ENCODE results near the gene ANKHD1. TPM values are rescaled to one million over a fixed set of nuclear protein-coding genes. Genes with fewer than 3 reads are reported as not detected.

ANKHD1 gene
- polyA plus RNA-seq, 1 of the 3 experiments (the other 2 are of a cell fraction), result 26.7 TPM

GRCh38 chr5:140547508-140548299, 146.1 kb downstream of the ANKHD1 start, which contains the start of gene EIF4EBP3 (continued):
- no peak for TF ChIP-seq ZBTB33 (IDR thresholded peaks at IDR 0.05; ENCODE audit: borderline replicate concordance, low read depth)
- TF ChIP-seq EZH2phosphoT487 (IDR thresholded peaks at IDR 0.05; ENCODE audit: borderline replicate concordance, low read depth), result no peak
- no peak for TF ChIP-seq RFX5 (IDR thresholded peaks at IDR 0.05; ENCODE audit: low read length)
- TF ChIP-seq TEAD4 (IDR thresholded peaks at IDR 0.05; ENCODE audit: borderline replicate concordance, insufficient read depth), result no peak
- TF ChIP-seq MXI1 (IDR thresholded peaks at IDR 0.05; ENCODE audit: low read depth, low read length), result peak; percentile 78
- no peak for TF ChIP-seq RXRA (IDR thresholded peaks at IDR 0.05; ENCODE audit: borderline replicate concordance, low read depth)
- TF ChIP-seq YY1 (IDR thresholded peaks at IDR 0.05; ENCODE audit: low read depth), result no peak
- TF ChIP-seq TCF12 (IDR thresholded peaks at IDR 0.05), result no peak
- no peak for TF ChIP-seq FOSL2 (IDR thresholded peaks at IDR 0.05; ENCODE audit: borderline replicate concordance, low read depth)
- peak; percentile 44 for TF ChIP-seq CTCF (IDR thresholded peaks at IDR 0.05)
- TF ChIP-seq, protein P1, sequence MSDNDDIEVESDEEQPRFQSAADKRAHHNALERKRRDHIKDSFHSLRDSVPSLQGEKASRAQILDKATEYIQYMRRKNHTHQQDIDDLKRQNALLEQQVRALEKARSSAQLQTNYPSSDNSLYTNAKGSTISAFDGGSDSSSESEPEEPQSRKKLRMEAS (IDR thresholded peaks at IDR 0.05; ENCODE audit: low read depth), result peak; percentile 97
- TF ChIP-seq FOXJ3 (CRISPR knock-in tag; IDR thresholded peaks at IDR 0.05), result no peak
- no peak for TF ChIP-seq POLR2AphosphoS5 (IDR thresholded peaks at IDR 0.05; ENCODE audit: low read depth, low read length)
- TF ChIP-seq, protein P2, sequence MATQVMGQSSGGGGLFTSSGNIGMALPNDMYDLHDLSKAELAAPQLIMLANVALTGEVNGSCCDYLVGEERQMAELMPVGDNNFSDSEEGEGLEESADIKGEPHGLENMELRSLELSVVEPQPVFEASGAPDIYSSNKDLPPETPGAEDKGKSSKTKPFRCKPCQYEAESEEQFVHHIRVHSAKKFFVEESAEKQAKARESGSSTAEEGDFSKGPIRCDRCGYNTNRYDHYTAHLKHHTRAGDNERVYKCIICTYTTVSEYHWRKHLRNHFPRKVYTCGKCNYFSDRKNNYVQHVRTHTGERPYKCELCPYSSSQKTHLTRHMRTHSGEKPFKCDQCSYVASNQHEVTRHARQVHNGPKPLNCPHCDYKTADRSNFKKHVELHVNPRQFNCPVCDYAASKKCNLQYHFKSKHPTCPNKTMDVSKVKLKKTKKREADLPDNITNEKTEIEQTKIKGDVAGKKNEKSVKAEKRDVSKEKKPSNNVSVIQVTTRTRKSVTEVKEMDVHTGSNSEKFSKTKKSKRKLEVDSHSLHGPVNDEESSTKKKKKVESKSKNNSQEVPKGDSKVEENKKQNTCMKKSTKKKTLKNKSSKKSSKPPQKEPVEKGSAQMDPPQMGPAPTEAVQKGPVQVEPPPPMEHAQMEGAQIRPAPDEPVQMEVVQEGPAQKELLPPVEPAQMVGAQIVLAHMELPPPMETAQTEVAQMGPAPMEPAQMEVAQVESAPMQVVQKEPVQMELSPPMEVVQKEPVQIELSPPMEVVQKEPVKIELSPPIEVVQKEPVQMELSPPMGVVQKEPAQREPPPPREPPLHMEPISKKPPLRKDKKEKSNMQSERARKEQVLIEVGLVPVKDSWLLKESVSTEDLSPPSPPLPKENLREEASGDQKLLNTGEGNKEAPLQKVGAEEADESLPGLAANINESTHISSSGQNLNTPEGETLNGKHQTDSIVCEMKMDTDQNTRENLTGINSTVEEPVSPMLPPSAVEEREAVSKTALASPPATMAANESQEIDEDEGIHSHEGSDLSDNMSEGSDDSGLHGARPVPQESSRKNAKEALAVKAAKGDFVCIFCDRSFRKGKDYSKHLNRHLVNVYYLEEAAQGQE (IDR thresholded peaks at IDR 0.05; ENCODE audit: low read depth, low read length), result no peak
- TF ChIP-seq, protein P3, sequence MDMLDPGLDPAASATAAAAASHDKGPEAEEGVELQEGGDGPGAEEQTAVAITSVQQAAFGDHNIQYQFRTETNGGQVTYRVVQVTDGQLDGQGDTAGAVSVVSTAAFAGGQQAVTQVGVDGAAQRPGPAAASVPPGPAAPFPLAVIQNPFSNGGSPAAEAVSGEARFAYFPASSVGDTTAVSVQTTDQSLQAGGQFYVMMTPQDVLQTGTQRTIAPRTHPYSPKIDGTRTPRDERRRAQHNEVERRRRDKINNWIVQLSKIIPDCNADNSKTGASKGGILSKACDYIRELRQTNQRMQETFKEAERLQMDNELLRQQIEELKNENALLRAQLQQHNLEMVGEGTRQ (IDR thresholded peaks at IDR 0.05; ENCODE audit: borderline replicate concordance, low read depth, low read length), result peak; percentile 49; the same call in 1 of the 2 replicates
- no peak for TF ChIP-seq SMC3 (IDR thresholded peaks at IDR 0.05; ENCODE audit: low read depth, low read length)
- no peak; the same call in 1 of the 2 replicates for TF ChIP-seq SIN3A (IDR thresholded peaks at IDR 0.05; ENCODE audit: borderline replicate concordance, low read depth, low read length)
- no peak for TF ChIP-seq MEF2A (IDR thresholded peaks at IDR 0.05; ENCODE audit: borderline replicate concordance, low read depth)
- TF ChIP-seq ELF1 (IDR thresholded peaks at IDR 0.05), result no peak

Measured in SK-N-SH (cell line).